PC-3 (cell line): ENCODE measurements around the gene PRPF40A. TPM values are rescaled to one million over a fixed set of nuclear protein-coding genes. Genes with fewer than 3 reads are reported as not detected.

ENCODE experiments used
- ATAC-seq: fragments of 200-7000 bp; cut with Tn5 transposase; 2 replicates; pipeline ENCODE4 v1.9.1; 2020; ENCODE audit warnings: mild to moderate bottlenecking, moderate library complexity
- BruUV-seq: library from RNA; stranded (reverse); fragments of 400-500 nt; replicated peaks from 2 replicates; lab custom pipeline; 2021; lab: Mats Ljungman, UMichigan
- CTCF ChIA-PET: fragments of 300-600 bp; sonication (Branson Sonifier 250); formaldehyde crosslinking; loops from one replicate; lab custom pipeline; 2022; ENCODE audit warnings: antibody characterized with exemption; lab: Charles Lee
- POLR2A ChIA-PET: fragments of 300-600 bp; sonication (Branson Sonifier 250); formaldehyde crosslinking; loops from one replicate; lab custom pipeline; 2022; ENCODE audit warnings: antibody characterized with exemption; ENCODE audit not compliant: unreplicated experiment; lab: Charles Lee
- DNase-seq: peaks from one replicate; pipeline ENCODE4 v3.0.0-alpha.2; 2015
- H2AFZ ChIP-seq: fragments of 300-600 bp; sonication (generic); 2 replicates; pipeline ENCODE4 v1.6.0; 2016; ENCODE audit warnings: antibody characterized with exemption, low read length
- H3F3A ChIP-seq: fragments of 300-600 bp; sonication (generic); one replicate; pipeline ENCODE4 v1.6.0; 2017; ENCODE audit warnings: antibody characterized with exemption, low read length, control low read depth, mild to moderate bottlenecking; ENCODE audit not compliant: unreplicated experiment
- H3K27ac ChIP-seq: fragments of 300-600 bp; sonication (generic); 2 replicates; pipeline ENCODE4 v1.5.1; 2016; ENCODE audit warnings: mild to moderate bottlenecking, low read length
- H3K27me3 ChIP-seq: fragments of 300-600 bp; sonication (generic); 2 replicates; pipeline ENCODE4 v1.6.1; 2016; ENCODE audit warnings: low read length, mixed read lengths
- H3K36me3 ChIP-seq: fragments of 300-600 bp; sonication (generic); 2 replicates; pipeline ENCODE4 v1.6.1; 2016; ENCODE audit warnings: low read depth, mixed run types, low read length, mixed read lengths
- H3K4me1 ChIP-seq: fragments of 300-600 bp; sonication (generic); 2 replicates; pipeline ENCODE4 v1.5.1; 2016; ENCODE audit warnings: low read length; ENCODE audit not compliant: insufficient read depth
- H3K4me2 ChIP-seq: fragments of 300-600 bp; sonication (generic); 2 replicates; pipeline ENCODE4 v1.6.0; 2016; ENCODE audit warnings: low read length
- H3K4me3 ChIP-seq: fragments of 300-600 bp; sonication (generic); 2 replicates; pipeline ENCODE4 v1.5.1; 2016; ENCODE audit warnings: mild to moderate bottlenecking, low read length, mixed read lengths
- H3K79me2 ChIP-seq: fragments of 300-600 bp; sonication (generic); 2 replicates; pipeline ENCODE4 v1.6.1; 2017; ENCODE audit warnings: low read length, mixed read lengths
- H3K9ac ChIP-seq: fragments of 300-600 bp; sonication (generic); 2 replicates; pipeline ENCODE4 v1.6.0; 2016; ENCODE audit warnings: mild to moderate bottlenecking, low read length
- H3K9me2 ChIP-seq: fragments of 300-600 bp; sonication (generic); replicated peaks from 2 replicates; pipeline ENCODE4 v1.6.1; 2016; ENCODE audit warnings: mixed run types, low read length, mixed read lengths
- H3K9me3 ChIP-seq: fragments of 300-600 bp; sonication (generic); 2 replicates; pipeline ENCODE4 v1.6.1; 2016; ENCODE audit warnings: low read length, mixed read lengths
- H4K20me1 ChIP-seq: fragments of 300-600 bp; sonication (generic); 2 replicates; pipeline ENCODE4 v1.6.1; 2016; ENCODE audit warnings: low read length, mixed read lengths
- EZH2 ChIP-seq: fragments of 300-600 bp; sonication (generic); IDR thresholded peaks from one replicate; pipeline ENCODE4 v1.6.1; 2017; ENCODE audit warnings: antibody characterized with exemption, mild to moderate bottlenecking, low read length; ENCODE audit not compliant: unreplicated experiment
- EZH2phosphoT487 ChIP-seq: fragments of 300-600 bp; sonication (generic); IDR thresholded peaks from 2 replicates; pipeline ENCODE4 v1.6.1; 2018; ENCODE audit warnings: mild to moderate bottlenecking, antibody characterized with exemption, low read length, borderline replicate concordance
- intact Hi-C: fragments of 100-400 bp; cut with micrococcal nuclease; formaldehyde crosslinking; loops from 2 replicates; pipeline ENCODE4 v1.9.0; 2023
- total RNA-seq: library from RNA; depleted of rRNA; stranded (reverse); fragments of >200 nt; gene quantifications from 2 replicates; pipeline ENCODE4 v1.2.3, GENCODE V29; 2014
- TF ChIP-seq, protein P1 (sequence below): fragments of 300-600 bp; sonication (generic); conservative IDR thresholded peaks from 2 replicates; pipeline ENCODE4 v1.5.1; 2017; ENCODE audit warnings: antibody characterized with exemption, low read depth, mild to moderate bottlenecking, low read length

PRPF40A gene
- total RNA-seq, 1 experiment from 2014 or later = 140 TPM

DNA sequence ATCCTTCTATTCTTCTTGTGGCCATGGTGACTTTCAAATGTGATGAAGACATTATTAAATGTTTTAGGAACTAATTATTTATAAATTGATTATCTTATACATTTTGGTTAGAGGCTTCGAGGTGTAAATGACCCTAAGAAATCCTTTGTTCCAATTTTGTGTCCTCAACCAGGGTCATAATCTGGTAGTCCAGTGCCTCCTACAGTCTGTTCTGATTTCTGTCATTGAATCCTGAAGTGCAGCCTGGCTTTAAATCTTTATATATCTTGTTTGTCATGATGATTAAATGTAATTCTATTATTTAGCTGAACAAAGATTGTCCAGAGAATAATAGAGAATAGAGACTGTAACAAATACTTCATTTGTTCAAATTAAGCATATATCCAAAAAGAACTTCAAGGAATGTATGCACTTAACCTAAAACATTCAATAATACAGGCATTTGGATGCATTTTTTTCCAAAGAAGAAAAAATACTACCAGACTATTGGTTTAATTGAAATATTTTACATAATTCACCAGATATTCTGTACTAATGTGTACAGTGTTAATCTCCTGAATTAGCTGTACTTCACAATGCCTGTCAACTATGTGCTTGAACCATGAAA is 89.8 kb downstream of the PRPF40A start:
- no peak overlapping the region for H3K27ac ChIP-seq
- no peak overlapping the region for H2AFZ ChIP-seq
- peaks cover 7% of the 10 kb centered on the region; the same call in 1 of the 2 replicates for H3K36me3 ChIP-seq
- H3K9me3 ChIP-seq = no peaks in the 10 kb centered on the region
- no peak overlapping the region for H3K4me2 ChIP-seq
- no TSS peak for BruUV-seq
- no peak overlapping the region for H3K4me3 ChIP-seq
- no peaks in the 10 kb centered on the region for H3K9me2 ChIP-seq
- H4K20me1 ChIP-seq = no peaks in the 10 kb centered on the region
- intact Hi-C loops = loop anchor here (1.0 to 2.0 kb wide), 3 partner anchors 69 to 437 kb away; no protein-coding TSS in a partner anchor
- H3K9ac ChIP-seq = no peak overlapping the region
- ATAC-seq = peak; percentile 59; the same call in 1 of the 2 replicates
- no peaks in the 10 kb centered on the region for H3K79me2 ChIP-seq
- TF ChIP-seq, protein P1, sequence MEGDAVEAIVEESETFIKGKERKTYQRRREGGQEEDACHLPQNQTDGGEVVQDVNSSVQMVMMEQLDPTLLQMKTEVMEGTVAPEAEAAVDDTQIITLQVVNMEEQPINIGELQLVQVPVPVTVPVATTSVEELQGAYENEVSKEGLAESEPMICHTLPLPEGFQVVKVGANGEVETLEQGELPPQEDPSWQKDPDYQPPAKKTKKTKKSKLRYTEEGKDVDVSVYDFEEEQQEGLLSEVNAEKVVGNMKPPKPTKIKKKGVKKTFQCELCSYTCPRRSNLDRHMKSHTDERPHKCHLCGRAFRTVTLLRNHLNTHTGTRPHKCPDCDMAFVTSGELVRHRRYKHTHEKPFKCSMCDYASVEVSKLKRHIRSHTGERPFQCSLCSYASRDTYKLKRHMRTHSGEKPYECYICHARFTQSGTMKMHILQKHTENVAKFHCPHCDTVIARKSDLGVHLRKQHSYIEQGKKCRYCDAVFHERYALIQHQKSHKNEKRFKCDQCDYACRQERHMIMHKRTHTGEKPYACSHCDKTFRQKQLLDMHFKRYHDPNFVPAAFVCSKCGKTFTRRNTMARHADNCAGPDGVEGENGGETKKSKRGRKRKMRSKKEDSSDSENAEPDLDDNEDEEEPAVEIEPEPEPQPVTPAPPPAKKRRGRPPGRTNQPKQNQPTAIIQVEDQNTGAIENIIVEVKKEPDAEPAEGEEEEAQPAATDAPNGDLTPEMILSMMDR = peak; percentile 80
- no peak for TF ChIP-seq EZH2phosphoT487
- TF ChIP-seq EZH2 = no peak
- POLR2A ChIA-PET = interaction anchor here (0.5 to 0.6 kb wide), 2 partner anchors 151 to 289 kb away, joined by 5 read pairs; no protein-coding TSS in a partner anchor
- no peaks in the 10 kb centered on the region for H3F3A ChIP-seq
- no peaks in the 10 kb centered on the region for H3K4me1 ChIP-seq
- DNase-seq = peak; percentile 54
- no peaks in the 10 kb centered on the region for H3K27me3 ChIP-seq
- CTCF ChIA-PET = interaction anchor here (0.6 kb wide), 1 partner anchor 12 kb away, joined by 3 read pairs; no protein-coding TSS in a partner anchor

DNA sequence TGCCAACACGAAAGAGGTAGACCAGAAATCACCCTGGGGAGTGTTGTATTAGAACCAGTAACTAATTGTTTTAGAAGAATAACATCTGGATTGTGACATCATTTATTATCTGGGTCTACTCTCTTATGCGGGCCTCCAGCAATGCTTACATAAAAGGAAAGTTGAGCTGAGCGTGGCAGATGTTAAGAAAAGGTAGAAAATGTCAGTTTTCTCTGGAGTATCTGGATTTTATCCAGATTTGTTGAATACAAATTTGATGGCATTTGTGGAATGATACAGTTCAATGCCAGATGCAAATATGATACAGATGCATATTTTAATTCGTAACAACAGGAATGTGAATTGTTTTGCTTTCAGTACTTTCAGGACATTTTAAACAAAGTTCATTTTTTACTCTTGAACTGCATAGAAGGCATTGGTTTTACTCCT is 90.3 kb downstream of the PRPF40A start:
- Histone ChIP-seq H3K27ac (no peak overlapping the region), H3K27me3 (no peaks in the 10 kb centered on the region), H3K4me1 (no peaks in the 10 kb centered on the region), H3K9ac (no peak overlapping the region), H3K79me2 (no peaks in the 10 kb centered on the region), H2AFZ (no peak overlapping the region), H3K4me3 (no peak overlapping the region), H3K9me3 (no peaks in the 10 kb centered on the region), H3F3A (no peaks in the 10 kb centered on the region), H4K20me1 (no peaks in the 10 kb centered on the region), H3K36me3 (peaks cover 2% of the 10 kb centered on the region; the same call in 1 of the 2 replicates), H3K4me2 (no peak overlapping the region), H3K9me2 (no peaks in the 10 kb centered on the region)
- TF ChIP-seq EZH2phosphoT487 (no peak), EZH2 (no peak)
- TF ChIP-seq, protein P1 = no peak
- ChIA-PET CTCF (no interaction called here), POLR2A (interaction anchor here (0.5 kb wide), 1 partner anchor 288 kb away, joined by 5 read pairs; no protein-coding TSS in a partner anchor)
- ATAC-seq = no peak
- intact Hi-C loops = loop anchor here (1.0 to 2.0 kb wide), 3 partner anchors 68 to 437 kb away; no protein-coding TSS in a partner anchor
- no TSS peak for BruUV-seq
- no peak for DNase-seq

DNA sequence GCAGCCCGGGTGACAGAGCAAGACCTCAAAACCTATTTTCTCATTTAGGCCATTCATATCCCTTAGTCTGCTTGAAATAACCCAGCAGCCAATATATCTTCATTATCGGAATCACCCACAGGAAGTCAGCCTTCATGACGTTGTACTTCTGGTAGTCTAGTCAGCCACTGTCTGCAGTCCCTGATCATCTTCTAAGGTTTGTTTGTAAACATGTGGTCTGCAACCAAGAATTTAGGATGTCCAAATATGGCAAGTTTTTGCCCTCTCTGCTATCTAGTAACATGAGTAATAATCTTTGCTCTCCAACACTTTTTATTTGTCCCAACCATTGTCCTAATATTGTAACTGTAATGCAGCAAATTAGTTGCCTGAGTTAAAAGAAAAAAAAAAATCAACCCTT is 92.5 kb downstream of the PRPF40A start:
- Histone ChIP-seq H3K4me3 (no peak overlapping the region), H3K9ac (no peak overlapping the region), H3F3A (no peaks in the 10 kb centered on the region), H3K9me3 (no peaks in the 10 kb centered on the region), H3K4me2 (no peak overlapping the region), H3K27ac (no peak overlapping the region), H4K20me1 (no peaks in the 10 kb centered on the region), H2AFZ (no peak overlapping the region), H3K36me3 (peaks cover 15% of the 10 kb centered on the region), H3K27me3 (no peaks in the 10 kb centered on the region), H3K9me2 (no peaks in the 10 kb centered on the region), H3K79me2 (no peaks in the 10 kb centered on the region), H3K4me1 (no peaks in the 10 kb centered on the region)
- CTCF ChIA-PET = no interaction called here
- BruUV-seq = no TSS peak
- intact Hi-C loops = no loop called here
- ATAC-seq (no peak), DNase-seq (no peak)
- POLR2A ChIA-PET = no interaction called here
- TF ChIP-seq, protein P1 = no peak
- TF ChIP-seq EZH2phosphoT487 (no peak), EZH2 (no peak)
